HG03139 (cell line): ENCODE results near the gene GATAD2A.
"Not testable (repeated sequence)": the region's sequence is repeated elsewhere in the genome, so short reads cannot be mapped to it uniquely, and the experiment has no call there.

Experiments used
- ATAC-seq: cut with Tn5 transposase; IDR thresholded peaks from one replicate; pipeline ENCODE4 v1.9.1; 2021; ENCODE audit not compliant: unreplicated experiment

The GATAD2A gene

DNA sequence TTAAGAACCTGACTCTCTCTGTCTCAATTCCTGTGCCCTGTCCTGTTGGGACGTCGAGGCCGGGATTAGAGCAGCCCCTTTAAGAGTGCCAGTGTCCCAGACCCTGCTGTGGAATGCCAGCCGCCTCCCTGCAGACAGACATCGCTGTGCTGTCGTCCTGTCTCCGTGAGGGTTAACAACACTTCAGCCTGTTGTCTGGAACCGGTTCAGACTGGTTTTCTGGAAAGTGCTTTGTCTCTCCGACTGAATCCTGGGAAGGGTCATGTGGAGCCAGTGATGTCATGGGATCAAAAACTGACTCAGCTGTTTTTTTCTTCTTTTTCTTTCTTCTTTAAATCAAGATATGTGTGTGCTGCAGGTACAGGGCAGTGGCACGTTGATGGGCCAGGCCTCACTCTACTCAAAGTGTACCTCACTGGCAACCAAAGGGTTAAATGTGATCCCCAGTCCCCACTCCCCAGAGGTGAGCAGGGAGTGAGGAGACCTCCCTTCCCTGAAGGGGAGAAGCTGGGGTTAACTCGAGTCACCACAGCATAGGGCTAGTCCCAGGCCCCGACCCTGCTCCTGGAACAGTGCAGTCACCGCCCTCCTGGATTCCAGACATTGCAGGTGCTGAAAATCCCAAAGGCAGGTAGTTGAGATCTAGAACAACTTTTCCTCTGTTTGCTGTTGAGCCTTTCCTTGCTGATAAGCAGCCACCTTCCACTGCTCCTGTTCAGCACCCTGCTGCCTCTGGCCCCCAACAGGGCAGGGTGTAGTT, 59.0 kb downstream of the GATAD2A start:
- no peak for ATAC-seq

DNA sequence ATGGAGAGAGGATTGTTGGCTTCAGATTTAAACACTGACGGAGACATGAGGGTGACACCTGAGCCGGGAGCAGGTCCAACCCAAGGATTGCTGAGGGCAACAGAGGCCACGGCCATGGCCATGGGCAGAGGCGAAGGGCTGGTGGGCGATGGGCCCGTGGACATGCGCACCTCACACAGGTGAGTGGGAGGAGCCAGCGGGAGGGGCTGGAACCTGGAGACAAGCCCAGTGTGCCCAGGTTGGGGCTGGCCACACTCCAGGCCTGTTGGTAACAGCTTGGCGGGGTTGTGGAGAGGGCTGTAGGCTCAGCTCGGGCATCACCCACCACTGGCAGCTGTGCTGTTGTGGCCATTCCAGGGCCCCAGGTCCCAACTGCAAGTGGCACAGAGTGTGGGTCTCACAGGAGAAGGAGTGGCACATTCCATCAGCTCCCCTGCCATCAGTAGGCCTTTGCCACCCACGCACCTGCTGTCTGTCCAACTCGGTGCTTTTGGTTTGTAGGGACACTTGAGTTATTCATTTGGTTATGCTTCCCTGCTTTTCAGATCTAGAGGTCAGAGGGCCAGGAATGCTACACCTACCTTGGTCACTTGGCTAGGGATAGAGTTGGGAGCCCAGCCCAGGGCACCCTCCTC, 60.1 kb downstream of the GATAD2A start:
- ATAC-seq, result no peak

DNA sequence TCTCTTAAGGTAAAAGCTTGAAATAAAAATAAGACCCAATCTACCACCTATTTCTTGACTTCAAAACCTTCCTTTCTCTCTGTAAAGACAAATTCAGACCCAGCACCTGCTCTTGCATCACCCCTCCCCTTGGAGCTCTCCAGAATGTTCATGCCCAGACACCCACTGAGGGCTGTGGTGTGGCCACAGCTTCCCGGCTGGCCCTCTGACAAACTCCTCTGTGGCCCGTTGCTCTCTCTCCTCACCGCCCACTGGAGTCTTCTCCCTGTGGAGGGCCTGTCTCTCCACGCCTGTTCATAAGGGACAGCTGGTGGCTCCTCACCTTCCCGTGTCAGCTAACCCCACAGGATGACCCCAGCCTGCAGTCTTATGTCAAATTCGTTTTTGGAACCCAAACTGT, 60.7 kb downstream of the GATAD2A start:
- ATAC-seq, result no peak

DNA sequence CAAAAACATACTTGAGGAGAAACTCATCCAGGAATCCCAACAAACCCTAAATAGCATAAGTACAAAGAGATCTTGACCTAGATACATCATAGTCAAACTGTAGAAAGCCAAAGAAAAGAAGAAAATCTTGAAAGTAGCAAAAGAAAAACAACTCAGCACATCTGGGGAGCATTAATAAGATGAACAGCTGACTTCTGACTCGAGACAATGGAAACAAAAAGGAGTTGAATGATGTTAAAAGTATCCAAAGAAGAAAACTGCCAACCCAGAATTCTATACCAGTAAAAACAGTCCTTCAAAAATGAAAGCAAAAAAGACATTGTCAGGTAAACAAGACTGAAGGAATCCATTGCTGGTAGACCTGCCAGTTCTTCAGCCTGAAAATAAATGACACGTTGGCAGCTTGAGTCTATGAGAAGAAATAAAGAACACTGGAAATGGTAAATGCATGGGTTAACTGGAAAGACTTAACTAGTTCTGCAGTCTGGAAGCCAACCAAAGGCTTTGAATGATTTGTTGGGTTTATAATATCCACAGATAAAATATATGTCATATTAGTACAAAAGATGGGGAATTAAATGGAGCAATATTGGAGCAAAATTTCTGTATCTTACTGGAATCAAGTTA, 63.1 kb downstream of the GATAD2A start:
- ATAC-seq, result no peak

DNA sequence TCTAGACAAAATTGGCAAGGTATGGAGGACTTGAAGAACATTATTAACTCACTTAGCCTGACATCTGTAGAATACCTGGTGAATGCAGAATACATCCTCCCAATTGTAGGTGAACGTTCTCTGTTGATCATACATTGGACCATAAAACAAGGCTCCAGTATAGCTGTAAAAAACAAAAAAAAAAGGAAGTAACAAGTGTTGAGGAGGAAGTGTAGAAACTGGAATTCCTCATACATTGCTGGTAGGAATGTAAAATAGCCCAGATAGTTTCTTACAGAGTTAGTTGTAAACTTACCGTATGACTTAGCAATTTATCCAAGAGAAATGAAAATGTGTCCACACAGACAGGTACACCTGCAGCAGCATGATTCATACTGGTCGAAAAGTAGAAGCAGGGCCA, 65.1 kb downstream of the GATAD2A start:
- ATAC-seq, result no peak

DNA sequence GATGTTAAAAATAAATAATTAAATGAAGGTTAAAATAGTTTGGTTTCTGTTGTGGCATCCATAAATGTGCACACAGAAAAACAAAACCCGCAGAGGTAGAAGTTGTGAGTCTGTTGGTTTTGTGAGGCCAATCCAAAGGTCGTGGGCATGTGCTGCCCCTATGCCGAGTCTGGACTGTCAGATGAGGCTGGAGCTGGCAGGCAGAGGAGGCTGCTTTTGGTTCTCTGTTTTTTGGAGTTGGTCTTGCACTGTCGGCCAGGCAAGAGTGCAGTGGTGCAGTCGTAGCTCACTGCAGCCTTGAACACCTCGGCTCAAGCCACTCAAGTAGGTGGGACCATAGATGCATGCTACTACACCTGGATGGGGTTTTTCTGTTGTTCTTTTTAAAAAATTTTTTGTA, 66.2 kb downstream of the GATAD2A start:
- no peak for ATAC-seq

DNA sequence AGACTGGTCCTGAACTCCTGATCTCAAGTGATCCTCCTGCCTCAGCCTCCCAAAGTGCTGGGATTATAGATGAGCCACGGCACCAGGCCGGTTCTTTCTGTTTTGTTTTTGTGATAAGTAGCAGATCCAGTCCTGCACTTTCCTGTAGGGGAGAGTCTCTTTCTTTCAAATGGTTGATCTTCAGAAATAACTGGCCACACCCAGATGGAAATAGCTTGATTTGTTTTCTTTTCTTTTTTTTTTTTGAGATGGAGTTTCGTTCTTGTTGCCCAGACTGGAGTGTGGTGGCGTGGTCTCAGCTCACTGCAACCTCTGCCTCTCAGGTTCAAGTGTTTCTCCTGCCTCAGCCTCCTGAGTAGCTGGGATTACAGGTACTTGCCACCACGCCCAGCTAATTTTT, 66.6 kb downstream of the GATAD2A start:
- not testable (repeated sequence) for ATAC-seq

DNA sequence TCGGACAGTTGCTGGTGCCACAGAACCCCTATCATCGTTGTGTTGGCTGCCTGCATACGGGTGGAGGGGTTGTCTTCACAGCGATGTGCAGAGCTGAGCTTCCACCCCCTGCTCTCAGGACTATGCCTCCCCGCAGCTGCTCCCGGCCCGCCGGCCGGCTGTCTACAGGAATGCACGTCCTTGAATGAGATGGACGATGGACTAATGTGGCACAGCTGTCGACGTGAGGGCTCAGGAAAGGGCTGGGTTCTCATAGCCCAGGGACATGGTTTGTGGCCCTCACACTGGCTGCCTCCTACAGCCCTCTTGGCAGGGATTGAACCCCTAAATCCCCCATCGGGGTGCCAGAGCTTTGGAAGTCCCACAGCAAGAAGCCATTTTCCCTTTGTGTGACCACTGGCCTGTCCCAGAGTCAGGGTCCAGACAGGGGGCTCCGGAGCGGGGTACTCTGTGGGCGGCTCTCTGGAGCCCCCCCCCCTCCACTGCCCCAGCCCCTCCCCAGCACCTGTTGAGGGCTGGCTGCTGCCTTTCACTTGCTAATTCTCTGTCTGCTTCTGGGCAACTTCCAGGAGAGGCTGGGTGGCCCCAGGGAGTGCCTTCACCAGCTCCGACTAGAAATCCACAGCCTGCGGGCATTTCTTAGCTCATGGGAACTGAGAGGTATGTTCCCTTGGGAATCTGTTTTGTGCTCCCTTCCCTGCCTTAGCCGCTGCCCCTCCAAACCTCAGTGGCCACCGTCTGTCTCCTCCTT, 69.7 kb downstream of the GATAD2A start:
- ATAC-seq, result no peak

DNA sequence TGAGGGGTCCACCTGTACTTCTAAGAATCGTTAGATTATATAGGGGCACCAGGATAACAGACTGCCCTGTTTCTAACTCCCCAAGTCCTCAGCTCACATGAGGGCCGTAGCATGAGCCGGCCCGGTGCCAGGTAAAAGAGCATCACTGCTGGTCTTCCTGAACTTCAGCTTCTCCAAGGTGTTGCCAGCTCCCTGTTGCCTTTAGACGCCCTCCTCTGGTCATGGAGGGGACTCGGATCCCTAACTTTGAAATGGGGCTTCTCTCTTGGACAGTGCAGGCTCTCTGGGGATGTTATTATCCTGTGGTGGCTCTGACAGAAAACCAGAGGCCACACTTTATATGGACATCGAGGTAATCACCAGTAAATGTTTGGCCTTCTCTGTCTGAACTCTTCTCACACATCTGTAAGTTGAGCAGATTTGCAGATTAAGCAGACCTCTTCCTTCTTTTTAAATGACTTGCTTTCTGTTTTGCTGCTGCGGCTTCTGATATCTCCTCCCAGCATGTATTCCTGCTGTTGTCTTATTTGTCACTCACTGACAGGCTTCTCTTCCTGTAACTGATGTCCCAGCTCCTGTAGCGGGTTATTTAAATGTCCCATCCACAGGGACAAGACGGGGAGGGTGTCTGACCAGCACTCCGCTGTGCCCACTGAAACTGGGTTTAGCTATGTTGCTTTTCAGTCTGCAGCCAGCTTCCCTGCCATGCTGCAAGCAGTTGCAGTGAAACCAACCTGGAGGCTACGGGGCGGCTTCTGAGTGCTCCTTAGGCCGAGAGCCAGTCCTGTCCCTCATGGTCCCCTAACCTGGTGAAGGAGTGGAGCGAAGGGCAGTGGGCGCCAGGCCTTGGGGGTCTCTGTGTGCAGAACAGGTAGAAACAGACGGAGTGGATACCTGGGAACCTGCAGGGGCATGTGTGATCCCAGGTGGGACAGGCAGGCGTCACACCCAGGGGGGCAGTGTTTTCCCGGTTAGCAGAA, 70.7 kb downstream of the GATAD2A start:
- ATAC-seq, result no peak

DNA sequence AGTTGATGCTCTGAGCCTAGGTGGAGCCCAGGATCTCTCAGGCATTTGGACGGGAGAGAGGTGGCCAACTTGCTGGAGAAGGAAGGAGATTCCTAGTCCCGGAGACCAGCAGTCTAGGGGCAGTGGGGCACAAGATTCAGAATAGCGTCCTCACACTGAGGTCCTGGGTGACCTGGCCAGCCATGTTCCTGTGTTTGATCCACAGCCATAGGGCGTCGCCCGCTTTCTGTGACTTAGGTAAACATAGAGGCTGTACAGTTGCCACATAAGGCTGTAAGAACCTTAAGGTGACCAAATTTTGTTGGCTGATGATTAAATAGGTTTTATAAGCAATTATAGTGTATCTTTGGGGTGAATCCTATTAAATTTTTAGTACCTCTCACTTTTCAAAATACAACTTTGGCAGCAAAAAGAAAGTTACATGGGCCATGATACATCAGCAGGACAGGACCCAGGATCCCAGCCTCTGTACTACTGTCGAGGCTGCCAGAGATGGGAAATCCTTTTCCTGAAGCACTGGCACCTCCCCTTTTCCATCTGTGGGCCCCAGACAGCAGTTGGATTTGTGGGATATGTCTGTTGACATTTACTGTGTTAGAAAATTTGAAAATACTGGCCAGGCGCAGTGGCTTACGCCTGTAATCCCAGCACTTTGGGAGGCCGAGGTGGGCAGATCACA, 72.4 kb downstream of the GATAD2A start:
- ATAC-seq, result no peak

DNA sequence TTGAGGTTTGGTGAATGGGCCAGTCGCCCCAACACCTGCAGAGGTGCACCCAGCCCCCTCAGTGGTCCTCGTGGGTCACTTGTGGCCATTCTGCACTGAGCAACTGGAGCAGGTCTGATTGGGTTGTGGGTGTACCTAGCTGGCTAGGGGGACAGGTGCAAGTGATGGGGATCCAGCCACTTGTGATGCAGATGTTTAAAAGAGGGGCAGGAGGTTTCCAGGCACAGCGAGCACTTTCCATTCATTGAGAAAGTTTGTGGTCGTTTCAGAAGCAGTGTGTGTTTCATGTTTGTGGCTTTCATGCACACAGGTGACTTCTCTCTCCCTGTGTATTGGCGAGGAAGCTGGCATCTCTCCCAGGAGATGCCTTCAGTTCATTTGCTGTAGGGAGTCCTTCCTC, 75.2 kb downstream of the GATAD2A start:
- no peak for ATAC-seq

DNA sequence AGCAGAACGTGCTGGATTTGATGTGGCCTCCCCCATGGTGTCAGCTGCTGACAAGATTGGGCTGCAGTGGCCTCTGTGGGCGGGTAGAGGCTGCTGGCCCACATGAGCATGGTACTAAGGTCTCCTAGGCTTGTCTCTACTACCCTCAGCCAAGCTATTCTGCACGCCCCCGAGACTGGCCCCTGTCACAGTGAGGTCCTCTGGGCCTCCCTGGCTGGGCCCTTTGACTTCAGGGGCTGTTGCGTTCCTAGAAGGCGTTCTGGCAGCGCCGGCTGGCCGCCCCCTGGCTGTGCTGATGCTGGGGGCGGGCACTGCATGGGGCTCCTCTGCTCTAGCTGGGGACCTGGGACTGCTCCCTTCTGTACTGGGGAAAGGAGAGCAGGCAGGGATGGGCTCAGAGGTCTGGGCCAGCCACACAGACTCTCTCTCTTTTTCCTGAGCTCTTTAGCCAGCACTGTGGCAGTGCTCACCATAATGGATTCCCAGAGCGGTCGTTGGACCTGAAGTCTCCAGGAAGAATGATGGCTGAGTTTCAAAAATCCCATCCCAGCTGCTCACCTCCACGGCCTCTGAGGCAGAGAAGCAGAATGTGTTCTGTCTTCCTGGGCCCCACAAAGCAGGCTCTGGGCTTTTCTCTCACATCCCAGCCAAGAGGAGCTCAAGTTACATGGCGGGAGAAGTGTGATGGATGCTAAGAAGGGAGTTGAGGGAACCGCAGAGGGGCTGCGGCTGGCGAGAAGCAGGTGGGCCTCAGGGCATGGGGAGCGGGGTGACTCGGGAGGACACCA, 77.5 kb downstream of the GATAD2A start:
- ATAC-seq, result no peak

DNA sequence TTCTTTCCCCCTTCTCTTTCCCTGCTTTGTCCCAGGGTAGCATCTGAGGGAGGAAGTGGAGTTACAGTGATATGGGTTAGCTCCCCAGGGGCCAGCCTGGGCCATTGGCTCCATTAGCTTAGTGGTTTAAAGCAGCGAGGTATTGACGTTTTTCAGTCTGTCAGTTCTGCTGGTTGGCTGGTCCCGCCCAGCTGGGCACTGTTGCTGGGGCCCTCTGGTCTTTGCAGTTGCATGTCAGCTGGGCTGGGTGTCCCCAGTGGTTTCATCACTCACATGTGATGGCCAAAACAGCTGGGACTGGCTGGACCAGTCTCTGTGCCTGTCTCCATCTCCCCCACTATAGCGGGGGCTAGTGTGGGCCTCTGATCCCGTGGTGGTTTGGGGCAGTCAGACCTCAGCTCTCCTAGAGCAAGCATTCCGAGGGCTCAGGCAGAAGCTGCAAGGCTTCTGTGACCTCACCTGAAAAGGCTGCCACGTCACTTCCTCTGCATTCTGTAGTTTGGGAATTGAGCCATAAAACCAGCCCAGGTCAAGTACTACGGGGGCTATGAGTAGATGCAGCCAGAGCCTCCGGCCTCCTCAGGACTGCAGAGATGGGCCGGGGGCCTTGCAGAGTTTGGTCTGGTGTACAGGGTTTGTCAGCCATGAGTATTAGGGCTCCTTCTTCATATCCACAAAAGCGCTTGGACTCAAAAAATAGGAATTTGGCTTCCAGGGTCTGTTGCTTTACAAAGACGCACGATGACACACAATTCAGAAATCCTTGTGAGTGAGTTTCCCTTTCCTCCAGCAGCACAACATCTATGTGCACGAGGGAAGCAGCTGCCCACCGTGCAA, 79.9 kb downstream of the GATAD2A start:
- no peak for ATAC-seq

DNA sequence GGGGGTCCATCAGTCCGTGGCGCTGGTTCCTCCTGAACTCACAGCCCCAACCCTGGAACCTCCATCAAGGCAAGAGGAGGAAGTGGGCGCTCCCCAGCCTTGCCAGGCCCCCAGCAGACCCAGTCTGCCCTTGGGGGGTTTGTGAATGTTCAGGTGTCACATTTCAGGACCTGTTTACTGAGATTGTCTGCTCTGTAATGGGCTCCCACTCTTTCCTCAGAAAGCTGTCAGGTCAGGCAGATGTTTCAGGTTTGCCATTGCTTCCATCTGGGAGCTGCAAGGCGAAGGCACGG, 80.5 kb downstream of the GATAD2A start:
- no peak for ATAC-seq

DNA sequence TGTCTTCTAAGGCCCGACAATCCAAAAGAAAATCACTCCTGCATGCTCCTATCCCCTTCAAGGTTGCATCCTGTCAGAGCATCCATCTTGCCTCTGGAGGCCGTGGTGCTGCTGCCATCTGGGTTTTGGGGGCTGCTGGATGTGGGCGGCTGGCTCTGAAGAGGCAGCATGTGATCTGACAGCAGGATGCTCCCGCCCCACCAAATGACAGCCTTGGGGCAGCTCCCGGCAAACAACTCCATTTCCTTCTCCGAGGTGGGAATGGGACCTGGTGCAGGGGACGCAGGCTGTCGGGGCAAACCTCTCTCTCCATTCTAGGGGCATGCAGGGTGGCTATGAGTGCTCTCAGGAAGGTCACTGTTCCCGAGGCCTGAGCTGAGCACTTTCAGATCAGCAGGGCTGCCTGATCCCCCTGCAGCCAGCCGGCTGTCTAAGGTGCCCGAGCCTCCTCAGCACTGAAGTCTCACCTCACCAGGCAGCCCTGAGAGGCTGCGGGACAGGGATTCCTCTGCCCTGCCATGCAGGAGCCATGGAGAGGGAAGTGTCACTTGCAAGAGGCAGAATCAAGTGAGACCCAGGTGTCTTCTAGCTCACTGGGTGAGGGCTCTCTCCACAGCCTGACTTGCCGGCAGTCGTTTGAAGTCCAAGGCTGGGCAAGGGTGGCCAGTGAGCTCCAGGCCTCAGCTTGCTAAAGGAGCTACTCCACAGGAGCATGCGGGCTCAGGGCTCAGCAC, 81.0 kb downstream of the GATAD2A start:
- no peak for ATAC-seq

DNA sequence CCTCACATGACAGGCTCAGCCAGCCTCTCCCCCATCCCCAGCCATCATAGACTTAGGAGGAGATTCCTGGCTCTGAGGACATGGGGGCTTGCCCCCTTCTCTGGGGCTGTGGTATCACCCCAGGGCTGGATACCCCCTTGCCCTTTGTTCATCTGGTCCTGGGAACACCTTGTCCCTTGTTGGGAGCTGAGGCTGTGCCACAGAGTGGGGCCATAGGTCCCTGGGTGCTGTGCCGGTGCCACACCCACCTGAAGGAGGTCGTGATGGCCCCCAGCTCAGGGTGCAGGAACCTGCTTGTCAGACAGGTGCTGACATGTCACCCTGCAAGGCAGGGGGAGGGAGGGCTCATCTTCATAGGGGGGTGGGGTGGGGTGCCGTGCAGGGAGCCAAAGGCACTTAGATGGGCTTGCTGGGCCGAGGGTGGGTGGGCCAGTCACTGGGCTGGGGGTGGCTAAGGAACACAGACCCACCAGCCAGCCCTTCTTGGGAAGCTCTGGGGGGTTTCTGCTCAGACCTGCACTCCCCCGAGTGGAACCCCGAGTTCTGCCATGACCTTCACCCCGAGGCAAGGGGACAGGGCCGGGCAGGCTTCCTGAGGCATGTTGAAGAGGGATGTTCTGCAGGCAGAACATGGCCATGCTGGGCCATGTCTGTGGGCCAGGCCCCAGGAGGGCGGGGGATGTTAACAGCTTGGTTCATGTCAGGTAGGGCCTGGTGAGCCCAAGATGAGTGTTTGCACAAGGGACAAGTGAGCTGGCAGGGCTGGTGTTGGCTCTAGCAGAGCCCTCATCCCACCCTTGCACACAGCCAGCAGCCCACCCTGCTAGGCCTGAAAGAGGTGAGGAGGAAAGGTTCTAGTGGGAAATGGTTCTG, 81.8 kb downstream of the GATAD2A start:
- ATAC-seq, result no peak
